Measurements from ENCODE around the gene NPBWR2.

NPBWR2 gene

GRCh38 chr20:64113444-64113775 lies 6.0 kb upstream of the NPBWR2 start:
- ChIA-PET POLR2A (no interaction called here), CTCF (interaction anchor here (2.7 kb wide), 1 partner anchor 30 kb away, joined by 13 read pairs; no protein-coding TSS in a partner anchor)
- no peak for TF ChIP-seq CTCF (IDR thresholded peaks at IDR 0.05; ENCODE audit: control extremely low read depth, extremely low read depth, low read depth, missing control alignments)
- no peak for DNase-seq (ENCODE audit: extremely low spot score)

GRCh38 chr20:64112691-64113443 lies 5.5 kb upstream of the NPBWR2 start:
- no peak for TF ChIP-seq CTCF (IDR thresholded peaks at IDR 0.05; ENCODE audit: control extremely low read depth, extremely low read depth, low read depth, missing control alignments)
- ChIA-PET POLR2A (no interaction called here), CTCF (interaction anchor here (2.7 to 2.9 kb wide), 2 partner anchors 10 to 30 kb away, joined by 10 to 13 read pairs; no protein-coding TSS in a partner anchor)
- DNase-seq (ENCODE audit: extremely low spot score): no peak

GRCh38 chr20:64111841-64112641 lies 4.7 kb upstream of the NPBWR2 start:
- POLR2A ChIA-PET: no interaction called here
- CTCF ChIA-PET: interaction anchor here (2.2 to 2.9 kb wide), 2 partner anchors 8 to 9 kb away, joined by 10 to 13 read pairs; no protein-coding TSS in a partner anchor
- DNase-seq (ENCODE audit: extremely low spot score): no peak
- TF ChIP-seq CTCF (IDR thresholded peaks at IDR 0.05; ENCODE audit: control extremely low read depth, extremely low read depth, low read depth, missing control alignments): no peak

- POLR2A ChIA-PET: no interaction called here
- TF ChIP-seq CTCF (IDR thresholded peaks at IDR 0.05; ENCODE audit: control extremely low read depth, extremely low read depth, low read depth, missing control alignments): no peak
- no peak for DNase-seq (ENCODE audit: extremely low spot score)
- CTCF ChIA-PET: interaction anchor here (1.3 to 2.9 kb wide), 5 partner anchors 8 to 35 kb away, joined by 3 to 13 read pairs (median 10); no protein-coding TSS in a partner anchor
These were observed 3.2 kb upstream of the NPBWR2 start for GRCh38 chr20:64110411-64111068.

- no peak for DNase-seq (ENCODE audit: extremely low spot score)
- POLR2A ChIA-PET: no interaction called here
- no peak for TF ChIP-seq CTCF (IDR thresholded peaks at IDR 0.05; ENCODE audit: control extremely low read depth, extremely low read depth, low read depth, missing control alignments)
- CTCF ChIA-PET: interaction anchor here (1.2 to 2.9 kb wide), 6 partner anchors 7 to 35 kb away, joined by 3 to 13 read pairs (median 10); no protein-coding TSS in a partner anchor
These were observed 2.5 kb upstream of the NPBWR2 start for GRCh38 chr20:64109831-64110391.

Data from GM10248 (cell line).